A673 (cell line): ENCODE results near the gene OR52R1.

Experiments used
- EZH2 ChIP-seq: fragments of 200-600 bp; sonication (generic); IDR thresholded peaks from 2 replicates; pipeline ENCODE4 v1.6.1; 2017; ENCODE audit warnings: borderline replicate concordance, low read depth, mild to moderate bottlenecking, mixed read lengths, antibody characterized with exemption, low read length; ENCODE audit not compliant: poor library complexity, severe bottlenecking
- TF ChIP-seq, protein P1 (sequence below): fragments of 300-800, 200-600 bp; sonication (generic); conservative IDR thresholded peaks from 2 replicates; pipeline ENCODE4 v1.5.1; 2017; ENCODE audit warnings: low read depth, mild to moderate bottlenecking, antibody characterized with exemption, low read length, moderate library complexity, mixed read lengths

DNA sequence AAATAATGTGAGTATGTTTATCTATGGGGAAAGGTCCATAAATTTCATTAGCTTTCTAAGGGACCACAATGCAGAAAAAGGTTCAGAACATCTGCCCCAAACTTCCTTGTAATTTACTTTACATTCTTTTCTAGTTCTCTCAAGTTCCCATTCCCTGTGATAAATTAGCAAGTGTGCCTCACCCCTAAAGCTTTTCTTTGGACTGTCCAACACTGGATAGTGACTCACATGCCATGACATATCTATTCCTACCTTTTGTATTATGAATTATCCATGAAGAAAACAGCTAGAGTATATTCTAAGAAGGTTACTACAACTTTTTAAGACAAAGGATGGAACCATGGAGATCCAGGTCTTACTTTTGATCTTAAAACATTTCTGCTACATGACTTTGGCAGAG is 36.1 kb downstream of the OR52R1 start:
- TF ChIP-seq, protein P1, sequence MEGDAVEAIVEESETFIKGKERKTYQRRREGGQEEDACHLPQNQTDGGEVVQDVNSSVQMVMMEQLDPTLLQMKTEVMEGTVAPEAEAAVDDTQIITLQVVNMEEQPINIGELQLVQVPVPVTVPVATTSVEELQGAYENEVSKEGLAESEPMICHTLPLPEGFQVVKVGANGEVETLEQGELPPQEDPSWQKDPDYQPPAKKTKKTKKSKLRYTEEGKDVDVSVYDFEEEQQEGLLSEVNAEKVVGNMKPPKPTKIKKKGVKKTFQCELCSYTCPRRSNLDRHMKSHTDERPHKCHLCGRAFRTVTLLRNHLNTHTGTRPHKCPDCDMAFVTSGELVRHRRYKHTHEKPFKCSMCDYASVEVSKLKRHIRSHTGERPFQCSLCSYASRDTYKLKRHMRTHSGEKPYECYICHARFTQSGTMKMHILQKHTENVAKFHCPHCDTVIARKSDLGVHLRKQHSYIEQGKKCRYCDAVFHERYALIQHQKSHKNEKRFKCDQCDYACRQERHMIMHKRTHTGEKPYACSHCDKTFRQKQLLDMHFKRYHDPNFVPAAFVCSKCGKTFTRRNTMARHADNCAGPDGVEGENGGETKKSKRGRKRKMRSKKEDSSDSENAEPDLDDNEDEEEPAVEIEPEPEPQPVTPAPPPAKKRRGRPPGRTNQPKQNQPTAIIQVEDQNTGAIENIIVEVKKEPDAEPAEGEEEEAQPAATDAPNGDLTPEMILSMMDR = no peak
- no peak for TF ChIP-seq EZH2
